Mononuclear cell (primary cell): ENCODE data around the gene GRM5. TPM values are rescaled to one million over a fixed set of nuclear protein-coding genes. Genes with fewer than 3 reads are reported as not detected.

ENCODE experiments used
- H3K27me3 ChIP-seq: 2 replicates; pipeline ENCODE4 v1.6.0; 2011; ENCODE audit warnings: low read length, control low read depth; ENCODE audit not compliant: insufficient read depth
- H3K4me1 ChIP-seq: 2 replicates; pipeline ENCODE4 v1.5.1; 2011; ENCODE audit warnings: mild to moderate bottlenecking, low read length, control low read depth; ENCODE audit not compliant: insufficient read depth
- H3K4me3 ChIP-seq: 2 replicates; pipeline ENCODE4 v1.5.1; 2011; ENCODE audit warnings: mild to moderate bottlenecking, low read length, moderate library complexity
- H3K9me3 ChIP-seq: 2 replicates; pipeline ENCODE4 v1.5.1; 2011; ENCODE audit warnings: low read depth, mild to moderate bottlenecking, control low read depth, low read length
- total RNA-seq: library from RNA; depleted of rRNA; stranded (reverse); fragments of >200 nt; gene quantifications from one replicate; pipeline ENCODE4 v1.2.3, GENCODE V29; 2012

The GRM5 gene
- total RNA-seq, 1 donor = not detected

DNA sequence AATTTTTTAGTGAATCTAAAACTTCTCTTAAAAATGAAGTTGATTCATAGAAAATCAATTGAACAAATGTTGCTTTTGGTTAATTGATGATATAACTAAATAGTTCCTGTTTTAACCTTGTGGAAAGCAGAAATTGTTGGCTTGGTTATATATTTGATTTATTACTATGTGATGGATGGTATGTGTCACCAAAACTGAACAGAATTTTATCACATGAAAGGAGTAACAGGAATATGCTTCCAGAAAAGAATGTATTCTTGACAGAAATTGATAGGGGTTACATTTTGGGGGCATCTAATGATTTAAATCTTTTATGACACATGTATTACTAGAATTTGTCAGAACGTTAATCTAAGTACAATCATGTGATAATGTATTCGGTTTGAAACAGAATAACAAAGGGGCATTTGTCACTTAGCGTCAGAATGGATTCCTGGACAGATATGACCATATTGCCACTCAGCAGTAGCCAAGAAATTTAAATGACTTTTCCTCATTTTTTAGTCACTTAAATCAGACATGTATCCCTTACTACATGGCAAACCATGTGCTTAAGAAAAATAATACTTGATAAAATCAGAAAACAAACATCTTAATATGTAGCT, 295.2 kb downstream of the GRM5 start:
- peaks cover under 1% of the 10 kb centered on the region for H3K9me3 ChIP-seq
- H3K27me3 ChIP-seq = no peaks in the 10 kb centered on the region
- H3K4me1 ChIP-seq = no peaks in the 10 kb centered on the region
- H3K4me3 ChIP-seq = no peak overlapping the region

DNA sequence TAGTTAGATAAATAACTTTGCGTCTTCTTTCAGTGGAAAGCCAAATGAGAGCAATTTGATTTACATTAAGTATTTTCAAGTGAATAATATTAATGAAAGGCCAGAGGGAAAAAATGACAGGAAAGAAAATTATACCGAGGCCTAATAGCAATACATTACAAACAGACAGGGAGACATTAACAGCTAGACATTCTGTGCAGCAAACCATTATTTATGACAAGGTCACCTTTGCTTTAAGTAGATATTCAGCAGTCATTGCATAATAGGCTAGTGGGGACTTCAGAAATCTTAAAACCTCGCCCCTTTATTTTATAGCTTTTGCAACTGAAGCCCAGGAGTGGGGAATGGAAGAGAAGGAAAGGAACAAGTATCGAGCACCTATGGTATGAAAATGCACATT, 321.6 kb downstream of the GRM5 start:
- Histone ChIP-seq H3K4me1 (no peaks in the 10 kb centered on the region), H3K4me3 (no peak overlapping the region), H3K9me3 (no peaks in the 10 kb centered on the region), H3K27me3 (no peaks in the 10 kb centered on the region)

DNA sequence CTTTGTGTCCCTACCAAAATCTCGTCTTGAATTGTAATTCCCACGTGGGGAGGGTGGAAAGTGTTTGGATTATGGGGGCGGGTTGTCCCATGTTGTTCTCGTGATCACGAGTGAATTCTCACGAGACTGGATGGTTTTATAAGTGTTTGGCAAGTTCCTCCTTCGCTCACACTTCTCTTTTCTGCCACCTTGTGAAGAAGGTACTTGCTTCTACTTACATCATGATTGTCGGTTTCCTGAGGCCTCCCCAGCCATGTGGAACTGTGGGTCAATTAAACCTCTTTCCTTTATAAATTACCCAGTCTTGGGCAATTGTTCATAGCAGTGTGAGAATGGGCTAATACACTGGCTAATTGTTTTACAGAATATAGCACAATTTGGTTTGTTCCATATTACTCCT, 326.3 kb downstream of the GRM5 start:
- Histone ChIP-seq H3K4me3 (no peak overlapping the region), H3K9me3 (no peaks in the 10 kb centered on the region), H3K4me1 (no peaks in the 10 kb centered on the region), H3K27me3 (no peaks in the 10 kb centered on the region)

DNA sequence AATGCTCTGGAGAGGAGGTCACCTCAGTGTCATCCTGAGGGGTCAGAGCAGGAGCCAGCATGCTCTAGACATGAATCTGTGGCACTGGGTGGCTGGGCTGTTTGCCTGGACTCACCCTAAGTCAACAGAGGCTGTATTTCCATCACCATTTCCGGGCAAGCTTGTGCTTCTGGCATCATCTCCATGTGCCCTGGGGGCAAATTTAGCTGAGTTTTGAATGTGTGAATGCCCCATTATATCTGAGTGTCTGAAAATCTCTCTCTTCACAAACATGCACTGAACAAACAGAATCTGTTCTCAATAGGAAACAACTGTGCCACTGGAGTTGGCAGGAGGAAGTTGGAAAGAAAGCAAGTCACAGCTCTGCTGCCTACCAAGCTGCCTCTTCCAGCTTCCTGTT, 356.2 kb downstream of the GRM5 start:
- no peaks in the 10 kb centered on the region for H3K4me1 ChIP-seq
- no peak overlapping the region for H3K4me3 ChIP-seq
- H3K27me3 ChIP-seq = no peaks in the 10 kb centered on the region
- no peaks in the 10 kb centered on the region for H3K9me3 ChIP-seq

DNA sequence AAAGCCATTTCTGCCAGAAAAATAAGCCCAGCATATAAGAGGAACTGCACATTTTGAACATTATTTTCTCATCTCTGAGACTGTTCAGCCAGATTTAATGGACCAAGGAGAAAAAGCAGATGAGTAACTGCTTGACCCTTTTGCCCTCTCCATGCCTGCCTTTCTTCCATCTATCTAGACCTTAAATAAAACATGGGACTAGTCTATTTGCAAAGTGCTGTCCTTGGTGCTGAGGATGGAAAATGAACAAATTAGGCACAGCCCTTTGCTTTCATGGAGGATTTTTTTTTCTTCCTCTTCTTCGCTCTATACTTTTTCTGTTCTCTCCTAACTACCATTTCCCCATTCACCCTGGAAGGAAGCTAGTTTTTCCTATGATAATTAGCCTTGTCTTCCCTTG, 361.3 kb downstream of the GRM5 start:
- Histone ChIP-seq H3K4me1 (no peaks in the 10 kb centered on the region), H3K27me3 (no peaks in the 10 kb centered on the region), H3K9me3 (no peaks in the 10 kb centered on the region), H3K4me3 (no peak overlapping the region)

DNA sequence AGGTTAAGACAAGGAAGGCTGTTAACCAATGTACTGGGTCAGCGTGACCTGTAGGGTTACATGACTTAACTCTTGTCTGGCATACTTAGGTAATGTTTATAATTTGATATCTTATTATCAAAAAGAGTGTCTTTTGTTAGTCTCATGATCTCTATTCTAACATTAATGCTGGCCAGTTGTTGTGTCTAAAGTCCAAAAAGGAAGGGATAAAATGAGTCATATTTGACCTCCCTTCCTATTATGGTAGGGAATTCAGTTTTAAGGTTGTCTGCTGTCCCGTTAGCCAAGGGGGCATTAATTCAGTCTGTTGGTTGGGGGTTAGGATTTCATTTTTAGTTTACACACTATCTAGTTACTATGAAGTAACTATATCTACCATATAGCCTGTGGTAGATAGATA, 364.0 kb downstream of the GRM5 start:
- no peak overlapping the region for H3K4me3 ChIP-seq
- no peaks in the 10 kb centered on the region for H3K27me3 ChIP-seq
- H3K4me1 ChIP-seq = no peaks in the 10 kb centered on the region

DNA sequence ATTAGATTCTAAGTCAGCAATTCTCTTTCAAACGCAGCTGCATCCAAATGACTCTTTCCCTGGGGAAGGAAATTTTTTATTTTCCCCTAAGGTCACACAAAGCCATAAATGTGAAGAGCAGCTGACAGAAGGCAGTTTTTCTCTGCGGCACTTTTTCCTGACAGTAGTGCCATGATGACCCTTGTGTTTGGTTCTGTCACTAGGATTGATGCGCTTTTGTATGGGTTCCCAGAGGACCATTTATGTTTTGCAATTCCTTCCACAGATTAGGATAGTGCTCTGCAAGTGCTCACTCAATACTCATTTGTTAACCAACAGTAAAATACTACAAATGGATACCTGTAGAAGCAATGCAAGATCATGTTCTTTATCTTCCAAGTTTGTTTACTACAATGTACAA, 368.6 kb downstream of the GRM5 start:
- H3K9me3 ChIP-seq = no peaks in the 10 kb centered on the region
- no peak overlapping the region for H3K4me3 ChIP-seq
- H3K4me1 ChIP-seq = no peaks in the 10 kb centered on the region
- no peaks in the 10 kb centered on the region for H3K27me3 ChIP-seq

More for the DNA sequence above, 364.0 kb downstream of the GRM5 start:
- no peaks in the 10 kb centered on the region for H3K9me3 ChIP-seq

DNA sequence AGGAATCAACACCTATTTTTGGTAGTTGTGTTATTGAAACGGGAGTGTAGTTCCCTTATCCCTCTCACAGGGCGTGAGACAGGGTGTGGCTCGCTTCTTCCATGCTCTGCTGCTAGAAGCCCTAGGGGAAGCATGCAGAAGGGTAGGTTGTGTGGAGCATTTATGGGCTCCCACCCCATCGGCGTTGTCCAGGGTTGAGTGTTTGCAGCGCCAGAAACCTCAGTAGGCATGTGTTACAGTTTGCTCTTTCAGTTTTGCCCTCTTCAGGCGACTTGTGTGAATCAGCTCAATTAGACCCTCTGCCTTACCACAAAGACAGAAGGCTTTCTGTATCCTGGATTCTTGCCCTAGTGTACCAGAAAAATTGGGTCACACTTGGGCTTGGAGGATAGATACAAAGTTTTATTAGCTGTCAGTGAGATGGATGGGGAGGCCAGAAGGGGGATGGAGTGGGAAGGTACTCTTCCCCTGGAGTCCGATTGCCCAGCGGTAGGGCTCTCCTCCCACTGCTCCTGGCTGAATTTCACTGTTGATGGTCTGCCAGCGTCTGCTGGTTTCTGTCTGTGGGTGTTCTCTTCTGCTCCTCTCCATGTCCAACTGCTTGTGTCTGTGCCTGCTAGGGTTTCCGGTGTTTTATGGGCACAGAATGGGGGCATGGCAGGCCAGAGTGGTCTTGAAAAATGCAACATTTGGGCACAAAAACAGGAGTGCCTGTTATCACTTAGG, 369.9 kb downstream of the GRM5 start:
- no peak overlapping the region for H3K4me3 ChIP-seq
- H3K4me1 ChIP-seq = no peaks in the 10 kb centered on the region
- no peaks in the 10 kb centered on the region for H3K9me3 ChIP-seq
- no peaks in the 10 kb centered on the region for H3K27me3 ChIP-seq

DNA sequence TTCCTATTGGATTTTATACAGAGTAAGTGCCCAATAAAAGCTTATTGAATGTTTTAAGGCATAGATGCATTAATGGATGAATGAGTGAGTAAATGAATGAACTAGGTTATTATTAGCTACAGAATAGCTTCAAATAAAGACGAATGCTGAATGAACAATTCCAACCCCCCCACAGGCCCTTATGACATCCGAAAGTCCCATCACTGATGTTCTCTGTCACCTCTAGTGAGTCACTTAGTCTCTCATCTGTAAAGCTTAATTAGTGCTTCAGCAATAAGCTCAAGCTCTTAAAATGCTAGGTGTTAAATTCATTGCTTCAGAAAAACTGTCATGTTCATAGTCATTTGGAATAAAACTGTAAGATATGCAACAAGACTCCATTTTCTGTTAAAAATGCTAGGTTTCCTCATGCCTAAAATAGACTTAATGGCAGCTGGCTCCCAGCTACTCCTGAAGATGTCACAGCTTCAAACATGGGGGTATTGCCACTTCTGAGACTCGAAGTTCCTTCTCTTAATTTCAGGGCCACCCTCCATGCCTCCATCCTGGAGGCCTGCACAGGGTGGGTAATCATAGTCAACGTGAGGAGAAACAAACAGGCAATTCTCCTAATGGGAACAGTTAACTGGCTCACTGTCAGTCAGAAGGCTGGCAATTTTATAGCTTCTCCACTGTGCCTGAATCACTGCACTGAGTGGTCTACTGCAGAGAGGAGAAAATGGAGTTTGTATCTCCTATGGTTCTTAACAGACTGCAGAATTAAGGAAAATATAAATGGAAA, 373.3 kb downstream of the GRM5 start:
- no peaks in the 10 kb centered on the region for H3K9me3 ChIP-seq
- H3K4me3 ChIP-seq = no peak overlapping the region
- no peaks in the 10 kb centered on the region for H3K4me1 ChIP-seq
- H3K27me3 ChIP-seq = no peaks in the 10 kb centered on the region

DNA sequence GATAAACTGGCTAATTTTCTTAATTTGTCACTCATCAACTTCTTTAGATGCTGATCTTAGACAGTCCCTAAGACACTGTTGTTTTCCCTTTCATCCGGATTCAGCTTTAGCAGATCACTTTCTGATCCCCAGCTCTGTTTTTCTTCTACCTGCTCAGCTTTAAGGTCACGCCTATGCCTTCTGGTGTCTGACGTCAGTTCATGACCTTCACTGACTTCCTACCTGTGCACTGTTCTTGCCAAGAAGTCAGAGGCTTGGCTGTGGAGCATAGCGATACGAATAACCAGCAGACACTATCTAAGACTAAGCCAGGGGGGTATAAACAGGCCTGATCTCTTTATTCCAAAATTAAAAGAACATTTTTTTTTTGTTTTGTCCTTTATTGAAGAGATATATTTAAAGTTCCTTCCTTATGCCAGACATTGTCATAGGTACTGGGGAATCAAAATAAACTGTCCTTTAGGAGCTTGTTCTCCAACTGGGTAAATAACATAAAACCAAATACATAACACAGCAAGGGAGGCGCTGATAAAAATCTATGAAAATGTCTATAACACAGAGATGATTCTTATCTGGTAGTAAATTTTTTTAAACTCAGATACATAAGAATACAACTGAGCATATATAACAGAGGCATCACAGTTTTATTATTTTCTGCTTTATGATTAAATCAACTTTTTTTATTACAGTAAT, 376.1 kb downstream of the GRM5 start:
- no peaks in the 10 kb centered on the region for H3K4me1 ChIP-seq

DNA sequence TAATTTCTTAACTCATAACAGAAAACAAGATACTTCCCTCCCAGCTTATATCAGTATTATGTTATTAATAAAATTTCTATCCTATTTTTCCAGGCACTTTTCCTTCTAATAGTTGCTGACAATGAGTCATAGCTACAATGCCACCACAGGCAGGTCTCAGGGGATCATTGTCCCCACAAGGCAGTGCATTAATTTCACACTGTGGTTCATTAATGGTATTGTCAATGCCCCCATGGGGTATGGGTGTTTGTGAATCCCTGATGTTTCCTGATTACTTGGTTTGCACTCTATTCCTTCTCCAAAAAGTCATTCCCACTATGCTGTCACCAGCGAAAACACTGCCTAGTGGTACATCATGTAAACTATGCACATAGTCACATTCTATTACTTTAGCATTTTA, 382.8 kb downstream of the GRM5 start:
- Histone ChIP-seq H3K4me1 (no peaks in the 10 kb centered on the region), H3K27me3 (no peaks in the 10 kb centered on the region), H3K4me3 (no peak overlapping the region), H3K9me3 (no peaks in the 10 kb centered on the region)

More for the DNA sequence above, 376.1 kb downstream of the GRM5 start:
- Histone ChIP-seq H3K27me3 (no peaks in the 10 kb centered on the region), H3K9me3 (no peaks in the 10 kb centered on the region), H3K4me3 (no peak overlapping the region)

DNA sequence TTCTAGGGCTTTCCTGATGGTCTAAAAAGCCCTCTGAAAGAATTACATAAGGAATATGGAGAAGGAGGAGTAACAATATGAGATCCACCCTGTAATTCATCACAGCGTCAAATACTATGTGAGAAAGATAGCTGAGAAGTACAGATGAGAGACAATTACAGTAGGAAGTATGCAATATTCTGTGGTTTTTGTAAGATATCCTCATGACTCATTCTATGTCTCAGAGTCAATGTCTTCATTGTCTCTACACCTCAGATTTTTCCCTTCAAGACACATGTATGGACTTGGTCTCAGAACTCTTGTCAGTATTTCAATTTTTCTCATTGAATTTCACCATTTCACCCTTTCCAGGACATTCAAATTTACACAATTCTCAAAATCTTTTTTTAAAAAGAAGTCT, 385.0 kb downstream of the GRM5 start:
- Histone ChIP-seq H3K4me1 (no peaks in the 10 kb centered on the region), H3K27me3 (no peaks in the 10 kb centered on the region), H3K4me3 (no peak overlapping the region), H3K9me3 (no peaks in the 10 kb centered on the region)

DNA sequence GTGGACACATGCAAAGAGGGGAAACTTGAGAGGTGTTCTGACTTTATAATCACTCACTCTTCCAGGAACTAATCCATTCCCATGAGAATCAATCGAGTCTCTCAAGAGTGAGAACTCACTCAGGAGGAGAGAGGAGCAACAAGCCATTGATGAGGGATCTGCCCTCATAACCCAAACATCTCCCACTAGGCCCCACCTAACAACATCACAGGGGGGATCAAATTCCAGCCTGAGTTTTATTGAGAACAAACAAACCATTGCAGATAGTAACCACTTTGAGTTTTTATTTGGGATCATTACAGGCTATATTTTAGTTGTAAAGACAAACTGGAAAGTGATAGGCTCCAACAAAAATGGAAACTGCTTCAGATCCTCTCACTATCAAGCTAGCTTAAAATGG, 399.4 kb downstream of the GRM5 start:
- H3K4me1 ChIP-seq = no peaks in the 10 kb centered on the region
- H3K4me3 ChIP-seq = no peak overlapping the region
- H3K27me3 ChIP-seq = no peaks in the 10 kb centered on the region

DNA sequence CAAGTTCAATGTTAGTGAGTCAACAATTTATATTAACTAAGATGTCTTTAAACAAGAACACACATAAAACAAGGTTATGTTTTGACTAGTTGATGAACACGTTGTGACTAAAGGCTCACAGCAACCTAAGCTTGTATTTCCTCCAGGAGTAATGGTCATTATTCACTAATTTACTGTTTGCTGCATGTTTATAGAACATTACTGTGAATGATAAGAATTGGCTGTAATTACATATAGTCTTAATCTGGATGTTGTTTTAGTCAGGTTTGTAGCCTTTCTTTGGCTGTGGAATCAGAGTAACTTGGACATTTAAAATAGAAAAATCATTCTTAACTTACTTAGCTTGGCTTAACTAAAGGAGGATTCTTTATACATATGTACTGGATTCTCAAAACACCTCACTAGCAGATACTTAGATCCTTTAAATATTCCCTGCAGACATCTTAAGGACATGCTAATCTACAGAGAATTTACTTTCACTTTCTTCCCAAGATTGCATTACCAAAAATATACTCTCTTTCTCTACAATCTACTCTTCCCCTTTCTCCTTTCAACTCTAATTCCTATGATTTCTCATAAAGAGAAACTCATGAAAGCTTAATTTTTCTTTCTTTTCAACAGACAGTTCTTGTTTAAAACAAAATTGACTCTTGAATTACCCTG, 408.6 kb downstream of the GRM5 start:
- Histone ChIP-seq H3K9me3 (no peaks in the 10 kb centered on the region), H3K4me3 (no peak overlapping the region)

More for the DNA sequence above, 399.4 kb downstream of the GRM5 start:
- no peaks in the 10 kb centered on the region for H3K9me3 ChIP-seq

DNA sequence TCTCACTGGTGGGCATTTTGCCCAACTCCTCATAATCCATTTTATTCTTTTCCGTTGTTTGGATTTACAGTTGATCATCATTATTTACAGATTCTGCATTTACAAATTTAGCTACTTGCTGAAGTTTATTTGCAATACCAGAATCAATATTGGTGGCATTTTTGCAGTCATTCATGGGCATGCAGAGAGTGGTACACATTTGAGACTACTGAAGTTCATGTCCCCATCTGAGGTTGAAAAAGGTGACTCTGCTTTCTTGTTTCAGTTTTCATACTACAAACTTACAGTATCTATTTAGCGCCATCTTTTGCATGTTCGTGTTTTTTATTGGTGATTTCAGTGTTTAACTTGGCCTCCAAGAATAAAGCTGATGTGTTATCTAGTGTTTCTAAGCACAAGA, 409.5 kb downstream of the GRM5 start:
- H3K4me1 ChIP-seq = no peaks in the 10 kb centered on the region
- H3K4me3 ChIP-seq = no peak overlapping the region
- H3K27me3 ChIP-seq = no peaks in the 10 kb centered on the region
- H3K9me3 ChIP-seq = no peaks in the 10 kb centered on the region

More for the DNA sequence above, 408.6 kb downstream of the GRM5 start:
- Histone ChIP-seq H3K4me1 (no peaks in the 10 kb centered on the region), H3K27me3 (no peaks in the 10 kb centered on the region)
